Keratinocyte (primary cell): ENCODE data around the gene PEX16.

Experiments
- EZH2 ChIP-seq: IDR thresholded peaks from one replicate; pipeline ENCODE4 v1.6.1; 2012; ENCODE audit warnings: inconsistent platforms, mild to moderate bottlenecking, low read length, moderate library complexity
- TF ChIP-seq, protein P1 (sequence below), 3 experiments: IDR thresholded peaks in 1 of 3; conservative IDR thresholded peaks in 1 of 3; optimal IDR thresholded peaks in 1 of 3; 2 replicates in 2 of 3; 3 replicates in 1 of 3; pipeline versions ENCODE3 to v1.5.1; 2011; ENCODE audit warnings: low read length in 3 of 3, mild to moderate bottlenecking in 3 of 3, moderate library complexity in 2 of 3, control low read depth in 1 of 3, inconsistent platforms in 1 of 3; ENCODE audit not compliant: insufficient read depth in 2 of 3; ENCODE audit errors: extremely low read depth in 1 of 3

DNA sequence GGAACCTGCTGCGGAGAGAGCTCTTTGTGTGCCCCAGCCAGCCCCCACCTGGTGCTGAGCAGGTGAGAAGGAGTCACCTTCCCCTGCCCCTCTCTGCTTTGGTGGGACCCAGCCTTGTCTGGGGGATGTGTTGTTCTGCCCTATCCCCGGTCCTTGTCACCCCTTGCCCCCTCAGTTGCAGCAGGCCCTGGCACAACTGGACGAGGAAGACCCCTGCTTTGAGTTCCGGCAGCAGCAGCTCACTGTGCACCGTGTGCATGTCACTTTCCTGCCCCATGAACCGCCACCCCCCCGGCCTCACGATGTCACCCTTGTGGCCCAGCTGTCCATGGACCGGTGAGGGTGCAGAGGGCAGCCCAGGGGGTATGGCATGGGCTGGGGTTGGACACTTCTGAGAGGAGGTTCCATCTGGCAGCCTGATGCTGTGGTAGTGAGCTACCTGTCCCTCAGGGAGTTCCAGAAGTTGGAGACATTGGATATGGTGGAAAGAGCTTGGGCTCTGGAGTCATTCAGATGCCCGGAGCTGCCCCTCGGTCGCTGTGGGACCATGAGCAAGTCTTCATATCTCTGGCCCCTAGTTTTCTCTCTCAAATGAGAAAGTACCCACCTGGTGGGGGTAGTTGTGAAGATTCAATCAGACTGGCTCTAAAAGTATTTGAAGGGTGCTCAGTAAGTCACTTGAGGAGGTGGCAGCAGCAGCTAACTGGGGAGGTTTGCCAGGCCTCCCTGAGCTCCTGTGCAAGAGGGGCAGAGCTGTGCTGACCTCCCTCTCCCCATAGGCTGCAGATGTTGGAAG, 9.1 kb upstream of the PEX16 start:
- TF ChIP-seq, protein P1, sequence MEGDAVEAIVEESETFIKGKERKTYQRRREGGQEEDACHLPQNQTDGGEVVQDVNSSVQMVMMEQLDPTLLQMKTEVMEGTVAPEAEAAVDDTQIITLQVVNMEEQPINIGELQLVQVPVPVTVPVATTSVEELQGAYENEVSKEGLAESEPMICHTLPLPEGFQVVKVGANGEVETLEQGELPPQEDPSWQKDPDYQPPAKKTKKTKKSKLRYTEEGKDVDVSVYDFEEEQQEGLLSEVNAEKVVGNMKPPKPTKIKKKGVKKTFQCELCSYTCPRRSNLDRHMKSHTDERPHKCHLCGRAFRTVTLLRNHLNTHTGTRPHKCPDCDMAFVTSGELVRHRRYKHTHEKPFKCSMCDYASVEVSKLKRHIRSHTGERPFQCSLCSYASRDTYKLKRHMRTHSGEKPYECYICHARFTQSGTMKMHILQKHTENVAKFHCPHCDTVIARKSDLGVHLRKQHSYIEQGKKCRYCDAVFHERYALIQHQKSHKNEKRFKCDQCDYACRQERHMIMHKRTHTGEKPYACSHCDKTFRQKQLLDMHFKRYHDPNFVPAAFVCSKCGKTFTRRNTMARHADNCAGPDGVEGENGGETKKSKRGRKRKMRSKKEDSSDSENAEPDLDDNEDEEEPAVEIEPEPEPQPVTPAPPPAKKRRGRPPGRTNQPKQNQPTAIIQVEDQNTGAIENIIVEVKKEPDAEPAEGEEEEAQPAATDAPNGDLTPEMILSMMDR (optimal IDR thresholded peaks at IDR 0.05 in 1 of 3, IDR thresholded peaks at IDR 0.05 in 1 of 3, conservative IDR thresholded peaks at IDR 0.05 in 1 of 3; ENCODE audit: extremely low read depth in 1 of 3, insufficient read depth in 2 of 3, low read length in 3 of 3), result no peak
- no peak for TF ChIP-seq EZH2
